GM12873 (cell line): ENCODE results near the gene MYBPHL.

Experiments used
- CTCF ChIP-seq: IDR thresholded peaks from 2 replicates; pipeline ENCODE4 v1.5.1; 2012; ENCODE audit warnings: low read depth, mild to moderate bottlenecking, moderate library complexity, low read length, control low read depth; ENCODE audit not compliant: insufficient read depth; ENCODE audit errors: missing control alignments

MYBPHL gene

GRCh38 chr1:109246141-109246551, 60.7 kb downstream of the MYBPHL start:
- TF ChIP-seq CTCF, result no peak

- no peak for TF ChIP-seq CTCF
These were observed 62.8 kb downstream of the MYBPHL start for GRCh38 chr1:109243860-109244552.

DNA sequence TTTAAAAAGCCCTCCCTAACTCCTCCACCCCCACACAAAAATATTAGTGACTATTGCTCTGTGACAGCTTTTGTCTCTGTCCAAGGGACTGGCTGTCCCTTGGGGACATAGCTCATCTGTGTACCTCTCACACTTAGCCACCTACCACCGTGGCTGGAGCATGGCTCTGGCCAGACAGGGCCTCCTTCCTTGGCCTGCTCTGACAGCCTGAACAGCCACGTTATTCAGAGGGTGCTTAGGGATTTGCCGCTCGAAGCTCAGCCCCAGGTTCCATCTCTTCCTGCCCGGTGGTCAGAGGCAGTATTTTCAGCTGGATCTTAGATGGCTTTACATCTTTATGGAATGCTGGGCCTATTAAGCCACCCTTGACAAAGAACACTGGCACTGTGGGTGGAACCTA, 63.6 kb downstream of the MYBPHL start:
- no peak for TF ChIP-seq CTCF

DNA sequence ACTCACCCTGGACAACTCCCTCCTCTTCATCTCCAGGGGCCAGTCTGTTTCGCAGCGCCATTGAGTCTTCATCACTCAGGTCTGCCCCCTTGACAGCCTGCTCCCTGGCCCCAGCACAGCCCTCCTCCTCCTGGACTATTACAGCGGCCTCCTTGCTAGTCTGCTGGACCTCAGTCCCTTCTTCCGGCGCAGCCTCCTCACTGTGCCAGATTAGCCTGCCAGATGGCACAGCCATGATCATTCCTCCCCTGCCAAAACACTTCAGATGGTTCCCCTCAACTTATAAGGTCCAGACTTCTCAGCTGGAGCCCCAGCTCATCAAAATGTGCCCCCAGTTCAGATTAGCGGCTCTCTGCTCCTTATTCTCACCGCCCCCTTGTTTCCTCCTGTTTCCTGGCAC, 64.4 kb downstream of the MYBPHL start:
- TF ChIP-seq CTCF, result no peak
